DND-41 (cell line): ENCODE results near the gene SLC44A3.
A peak's percentile ranks its signal among the peaks of the same experiment; 100 is the strongest.

ENCODE experiments used
- ATAC-seq: fragments of 200-7000 bp; cut with Tn5 transposase; 3 replicates; pipeline ENCODE4 v1.9.1; 2021; ENCODE audit warnings: low read depth; ENCODE audit not compliant: insufficient read depth
- DNase-seq: peaks from one replicate; pipeline ENCODE4 v3.0.0-alpha.2; 2020
- H2AFZ ChIP-seq: 2 replicates; pipeline ENCODE4 v1.6.0; 2012; ENCODE audit warnings: low read depth, low read length
- H3K27ac ChIP-seq: 2 replicates; pipeline ENCODE4 v1.5.1; 2012; ENCODE audit warnings: low read length, inconsistent platforms
- H3K27me3 ChIP-seq: fragments of 200-600 bp; sonication (generic); 2 replicates; pipeline ENCODE4 v1.6.0; 2012; ENCODE audit warnings: low read length, mild to moderate bottlenecking, inconsistent platforms; ENCODE audit not compliant: insufficient read depth, poor library complexity
- H3K36me3 ChIP-seq: 2 replicates; pipeline ENCODE4 v1.5.1; 2012; ENCODE audit warnings: low read length, inconsistent platforms; ENCODE audit not compliant: insufficient read depth
- H3K4me1 ChIP-seq: 2 replicates; pipeline ENCODE4 v1.5.1; 2012; ENCODE audit warnings: mild to moderate bottlenecking, low read length; ENCODE audit not compliant: insufficient read depth
- H3K4me2 ChIP-seq: 2 replicates; pipeline ENCODE4 v1.6.0; 2012; ENCODE audit warnings: mild to moderate bottlenecking, moderate library complexity, low read length, inconsistent platforms; ENCODE audit not compliant: insufficient read depth
- H3K4me3 ChIP-seq, 2 experiments: fragments of 200-600 bp in 1 of 2; shearing (Covaris generic) in 1 of 2; 2 replicates each; pipeline ENCODE4 v1.5.1; 2012 to 2016; ENCODE audit warnings: inconsistent platforms in 2 of 2, low read length in 2 of 2, mild to moderate bottlenecking in 2 of 2, low read depth in 1 of 2, moderate library complexity in 1 of 2
- H3K79me2 ChIP-seq: 2 replicates; pipeline ENCODE4 v1.6.0; 2012; ENCODE audit warnings: low read length, inconsistent platforms; ENCODE audit not compliant: insufficient read depth
- H3K9ac ChIP-seq: 2 replicates; pipeline ENCODE4 v1.6.0; 2012; ENCODE audit warnings: low read depth, mild to moderate bottlenecking, inconsistent platforms, low read length, moderate library complexity
- H3K9me3 ChIP-seq: 2 replicates; pipeline ENCODE4 v1.5.1; 2012; ENCODE audit warnings: low read length, moderate library complexity, mild to moderate bottlenecking, inconsistent platforms; ENCODE audit not compliant: insufficient read depth, severe bottlenecking
- H4K20me1 ChIP-seq: 2 replicates; pipeline ENCODE4 v1.6.0; 2012; ENCODE audit warnings: low read length; ENCODE audit not compliant: insufficient read depth
- CTCF ChIP-seq: IDR thresholded peaks from 2 replicates; pipeline ENCODE4 v1.5.1; 2012; ENCODE audit warnings: borderline replicate concordance, low read length, moderate library complexity, mild to moderate bottlenecking; ENCODE audit not compliant: poor library complexity, severe bottlenecking; ENCODE audit errors: extremely low read depth
- EZH2 ChIP-seq: IDR thresholded peaks from 3 replicates; pipeline ENCODE4 v1.6.1; 2012; ENCODE audit warnings: borderline replicate concordance, low read depth, mild to moderate bottlenecking, moderate library complexity, low read length, inconsistent platforms; ENCODE audit not compliant: severe bottlenecking

The SLC44A3 gene

GRCh38 chr1:94884106-94884505 is 63.9 kb downstream of the SLC44A3 start:
- H3K9me3 ChIP-seq, result no peaks in the 10 kb centered on the region
- H3K36me3 ChIP-seq, result no peaks in the 10 kb centered on the region
- no peak for DNase-seq
- peak overlapping the region; percentile 53 for H2AFZ ChIP-seq
- ATAC-seq, result peak; percentile 40
- no peak overlapping the region for H3K27ac ChIP-seq
- peak overlapping the region; percentile 52 for H3K4me2 ChIP-seq
- no peaks in the 10 kb centered on the region for H3K79me2 ChIP-seq
- H3K27me3 ChIP-seq, result no peaks in the 10 kb centered on the region
- no peak overlapping the region for H3K4me3 ChIP-seq
- no peaks in the 10 kb centered on the region for H4K20me1 ChIP-seq
- TF ChIP-seq CTCF (no peak), EZH2 (no peak)
- H3K4me1 ChIP-seq, result peaks cover 16% of the 10 kb centered on the region
- H3K9ac ChIP-seq, result no peak overlapping the region

GRCh38 chr1:94884507-94884906 is 64.3 kb downstream of the SLC44A3 start:
- Histone ChIP-seq H2AFZ (peak overlapping the region; percentile 53; the same call in 1 of the 2 replicates), H3K27ac (no peak overlapping the region), H3K4me2 (no peak overlapping the region), H3K9ac (no peak overlapping the region), H3K4me3 (no peak overlapping the region), H3K36me3 (no peaks in the 10 kb centered on the region), H3K79me2 (no peaks in the 10 kb centered on the region), H3K27me3 (no peaks in the 10 kb centered on the region), H4K20me1 (no peaks in the 10 kb centered on the region), H3K4me1 (peaks cover 16% of the 10 kb centered on the region), H3K9me3 (no peaks in the 10 kb centered on the region)
- DNase-seq (no peak), ATAC-seq (no peak)
- no peak for TF ChIP-seq CTCF
- no peak for TF ChIP-seq EZH2

- Histone ChIP-seq H3K36me3 (no peaks in the 10 kb centered on the region), H3K9me3 (no peaks in the 10 kb centered on the region), H3K27ac (no peak overlapping the region), H3K79me2 (no peaks in the 10 kb centered on the region), H3K9ac (no peak overlapping the region), H3K4me2 (no peak overlapping the region), H3K4me3 (no peak overlapping the region), H3K27me3 (no peaks in the 10 kb centered on the region), H3K4me1 (peaks cover 16% of the 10 kb centered on the region), H2AFZ (no peak overlapping the region), H4K20me1 (no peaks in the 10 kb centered on the region)
- no peak for TF ChIP-seq CTCF
- no peak for TF ChIP-seq EZH2
- ATAC-seq (no peak), DNase-seq (no peak)
Observed at GRCh38 chr1:94886361-94886760, 66.2 kb downstream of the SLC44A3 start.

GRCh38 chr1:94887106-94887505 is 66.9 kb downstream of the SLC44A3 start:
- Histone ChIP-seq H2AFZ (no peak overlapping the region), H3K4me2 (no peak overlapping the region), H3K4me3 (no peak overlapping the region), H3K36me3 (no peaks in the 10 kb centered on the region), H4K20me1 (no peaks in the 10 kb centered on the region), H3K4me1 (peaks cover 16% of the 10 kb centered on the region), H3K27ac (no peak overlapping the region), H3K9ac (no peak overlapping the region), H3K79me2 (no peaks in the 10 kb centered on the region), H3K27me3 (no peaks in the 10 kb centered on the region), H3K9me3 (no peaks in the 10 kb centered on the region)
- ATAC-seq (no peak), DNase-seq (no peak)
- no peak for TF ChIP-seq CTCF
